Measurements from ENCODE around the gene PYDC1.

Gene PYDC1

DNA sequence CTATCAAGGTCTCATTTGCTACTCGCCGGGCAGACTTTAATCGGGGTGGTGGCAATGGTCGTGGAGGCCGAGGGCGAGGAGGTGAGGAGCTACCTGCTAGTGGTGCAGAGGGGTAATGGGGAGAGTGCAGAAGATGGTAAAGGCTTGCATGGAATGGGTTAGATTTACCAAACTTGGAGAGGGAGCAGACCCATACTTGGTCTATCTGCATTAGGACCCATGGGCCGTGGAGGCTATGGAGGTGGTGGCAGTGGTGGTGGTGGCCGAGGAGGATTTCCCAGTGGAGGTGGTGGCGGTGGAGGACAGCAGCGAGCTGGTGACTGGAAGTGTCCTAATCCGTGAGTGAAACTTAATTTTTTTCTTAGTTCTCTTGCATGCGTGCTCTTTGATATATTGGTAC lies 26.9 kb downstream of the PYDC1 start:
- Histone ChIP-seq H2AFZ (ENCODE audit: low read depth, low read length) (no peak overlapping the region), H3K27ac (ENCODE audit: low read length) (no peak overlapping the region), H3K9me3 (ENCODE audit: insufficient read depth, low read length) (no peaks in the 10 kb centered on the region), H3K79me2 (ENCODE audit: low read length) (peaks cover 79% of the 10 kb centered on the region), H3K4me2 (ENCODE audit: low read length) (no peak overlapping the region), H3K36me3 (replicated peaks; ENCODE audit: low read depth, low read length) (peaks cover 99% of the 10 kb centered on the region), H3K4me1 (ENCODE audit: low read length) (0 out of 2 replicates have a peak, but pooled peaks cover 2% of the 10 kb centered on the region), H3K9ac (ENCODE audit: low read length) (no peak overlapping the region), H4K20me1 (ENCODE audit: insufficient read depth, low read length) (peaks cover 97% of the 10 kb centered on the region), H3K4me3 (ENCODE audit: low read length) (no peak overlapping the region), H3K27me3 (ENCODE audit: low read depth, low read length) (no peaks in the 10 kb centered on the region)
- TF ChIP-seq EZH2phosphoT487 (IDR thresholded peaks at IDR 0.05; ENCODE audit: low read depth), result no peak
- TF ChIP-seq, protein P1, sequence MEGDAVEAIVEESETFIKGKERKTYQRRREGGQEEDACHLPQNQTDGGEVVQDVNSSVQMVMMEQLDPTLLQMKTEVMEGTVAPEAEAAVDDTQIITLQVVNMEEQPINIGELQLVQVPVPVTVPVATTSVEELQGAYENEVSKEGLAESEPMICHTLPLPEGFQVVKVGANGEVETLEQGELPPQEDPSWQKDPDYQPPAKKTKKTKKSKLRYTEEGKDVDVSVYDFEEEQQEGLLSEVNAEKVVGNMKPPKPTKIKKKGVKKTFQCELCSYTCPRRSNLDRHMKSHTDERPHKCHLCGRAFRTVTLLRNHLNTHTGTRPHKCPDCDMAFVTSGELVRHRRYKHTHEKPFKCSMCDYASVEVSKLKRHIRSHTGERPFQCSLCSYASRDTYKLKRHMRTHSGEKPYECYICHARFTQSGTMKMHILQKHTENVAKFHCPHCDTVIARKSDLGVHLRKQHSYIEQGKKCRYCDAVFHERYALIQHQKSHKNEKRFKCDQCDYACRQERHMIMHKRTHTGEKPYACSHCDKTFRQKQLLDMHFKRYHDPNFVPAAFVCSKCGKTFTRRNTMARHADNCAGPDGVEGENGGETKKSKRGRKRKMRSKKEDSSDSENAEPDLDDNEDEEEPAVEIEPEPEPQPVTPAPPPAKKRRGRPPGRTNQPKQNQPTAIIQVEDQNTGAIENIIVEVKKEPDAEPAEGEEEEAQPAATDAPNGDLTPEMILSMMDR (IDR thresholded peaks at IDR 0.05; ENCODE audit: low read depth, low read length), result no peak

DNA sequence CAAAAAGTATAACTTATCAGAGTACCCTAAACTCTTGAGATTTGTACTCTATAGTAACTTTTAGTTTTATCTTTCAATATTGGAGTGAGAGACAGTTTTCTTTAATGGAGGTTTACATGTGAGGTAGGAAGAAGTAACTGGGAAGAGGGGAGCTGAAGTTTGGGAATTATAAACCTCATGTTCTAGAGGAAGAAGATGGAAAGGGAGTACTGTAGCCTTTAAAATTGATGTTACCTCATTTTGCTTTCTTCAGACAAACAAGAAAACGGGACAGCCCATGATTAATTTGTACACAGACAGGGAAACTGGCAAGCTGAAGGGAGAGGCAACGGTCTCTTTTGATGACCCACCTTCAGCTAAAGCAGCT lies 27.5 kb downstream of the PYDC1 start:
- Histone ChIP-seq H3K4me3 (ENCODE audit: low read length) (no peak overlapping the region), H3K9ac (ENCODE audit: low read length) (no peak overlapping the region), H3K36me3 (replicated peaks; ENCODE audit: low read depth, low read length) (peaks cover 98% of the 10 kb centered on the region), H3K4me2 (ENCODE audit: low read length) (no peak overlapping the region), H2AFZ (ENCODE audit: low read depth, low read length) (no peak overlapping the region), H3K4me1 (ENCODE audit: low read length) (0 out of 2 replicates have a peak, but pooled peaks cover 2% of the 10 kb centered on the region), H3K79me2 (ENCODE audit: low read length) (peaks cover 82% of the 10 kb centered on the region), H3K27me3 (ENCODE audit: low read depth, low read length) (no peaks in the 10 kb centered on the region), H3K9me3 (ENCODE audit: insufficient read depth, low read length) (no peaks in the 10 kb centered on the region), H4K20me1 (ENCODE audit: insufficient read depth, low read length) (peaks cover 97% of the 10 kb centered on the region), H3K27ac (ENCODE audit: low read length) (no peak overlapping the region)
- TF ChIP-seq, protein P1 (IDR thresholded peaks at IDR 0.05; ENCODE audit: low read depth, low read length), result no peak
- TF ChIP-seq EZH2phosphoT487 (IDR thresholded peaks at IDR 0.05; ENCODE audit: low read depth), result no peak

DNA sequence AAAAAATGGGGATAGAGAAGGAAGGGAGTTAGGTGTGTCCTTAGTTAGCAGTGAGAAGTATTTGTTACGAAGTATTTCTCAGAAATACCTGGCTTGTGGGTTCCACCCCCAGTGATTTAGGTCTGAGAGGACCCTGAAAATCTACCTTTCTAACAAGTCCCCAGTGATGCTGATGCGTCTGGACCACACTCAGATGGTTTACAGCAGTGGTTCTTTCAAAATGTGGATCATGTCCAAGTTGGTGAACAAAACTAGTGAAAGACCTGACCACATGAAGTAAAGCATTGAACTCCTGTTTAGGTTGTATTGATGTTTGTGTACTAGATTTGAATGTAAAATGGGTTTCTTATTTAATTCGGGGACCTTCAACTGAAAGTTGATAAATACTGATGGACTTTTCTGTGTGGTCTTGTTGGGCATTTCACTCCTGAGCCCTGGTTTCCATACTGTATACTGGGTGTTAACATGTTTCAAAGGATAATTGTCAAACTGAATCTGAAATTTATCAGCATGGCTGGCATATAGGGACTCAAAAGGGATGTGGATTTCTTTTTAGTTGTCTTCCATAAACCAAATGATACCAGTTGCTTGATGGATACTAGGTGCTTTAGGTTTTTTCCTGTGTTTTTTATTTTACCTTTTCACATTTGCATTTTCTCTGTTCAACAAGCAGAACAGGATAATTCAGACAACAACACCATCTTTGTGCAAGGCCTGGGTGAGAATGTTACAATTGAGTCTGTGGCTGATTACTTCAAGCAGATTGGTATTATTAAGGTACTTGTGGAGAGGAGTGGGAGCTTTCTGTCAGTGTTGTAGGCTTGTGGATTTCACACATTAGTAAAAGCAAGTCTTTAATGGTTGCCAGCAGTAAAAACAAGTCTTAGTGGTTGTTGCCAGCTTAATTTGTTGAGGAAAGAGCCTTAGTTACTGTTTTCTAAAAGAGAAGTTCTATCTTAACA lies 28.2 kb downstream of the PYDC1 start:
- no peak overlapping the region for H3K27ac ChIP-seq (ENCODE audit: low read length)
- H3K9me3 ChIP-seq (ENCODE audit: insufficient read depth, low read length), result no peaks in the 10 kb centered on the region
- no peak overlapping the region for H3K4me2 ChIP-seq (ENCODE audit: low read length)
- no peak overlapping the region for H3K4me3 ChIP-seq (ENCODE audit: low read length)
- H3K4me1 ChIP-seq (ENCODE audit: low read length), result 0 out of 2 replicates have a peak, but pooled peaks cover 2% of the 10 kb centered on the region
- peaks cover 96% of the 10 kb centered on the region for H4K20me1 ChIP-seq (ENCODE audit: insufficient read depth, low read length)
- no peak for TF ChIP-seq EZH2phosphoT487 (IDR thresholded peaks at IDR 0.05; ENCODE audit: low read depth)
- TF ChIP-seq, protein P1 (IDR thresholded peaks at IDR 0.05; ENCODE audit: low read depth, low read length), result no peak
- no peaks in the 10 kb centered on the region for H3K27me3 ChIP-seq (ENCODE audit: low read depth, low read length)
- peaks cover 96% of the 10 kb centered on the region for H3K36me3 ChIP-seq (replicated peaks; ENCODE audit: low read depth, low read length)
- no peak overlapping the region for H2AFZ ChIP-seq (ENCODE audit: low read depth, low read length)
- peaks cover 88% of the 10 kb centered on the region for H3K79me2 ChIP-seq (ENCODE audit: low read length)
- H3K9ac ChIP-seq (ENCODE audit: low read length), result no peak overlapping the region

DNA sequence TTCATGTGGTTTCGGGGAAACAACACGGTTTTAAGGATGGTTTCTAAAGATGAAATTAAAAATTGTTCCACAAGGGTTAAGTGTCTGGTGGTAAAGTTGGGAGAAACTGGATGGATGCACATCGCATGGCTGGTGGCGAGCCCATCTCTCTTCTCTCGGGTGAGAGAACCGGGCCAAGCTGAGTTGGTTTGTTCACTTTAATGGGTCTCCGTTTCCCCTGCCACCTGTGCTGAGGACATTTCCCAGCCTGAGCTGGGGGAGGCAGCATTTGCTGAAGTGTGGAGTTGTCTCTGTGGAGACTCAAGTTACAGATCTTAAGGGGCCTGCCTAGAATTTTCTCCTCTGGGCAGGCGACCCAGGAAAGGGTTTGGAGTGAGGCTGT lies 29.1 kb downstream of the PYDC1 start:
- no peak overlapping the region for H3K27ac ChIP-seq (ENCODE audit: low read length)
- no peaks in the 10 kb centered on the region for H3K27me3 ChIP-seq (ENCODE audit: low read depth, low read length)
- H3K4me1 ChIP-seq (ENCODE audit: low read length), result peaks cover 5% of the 10 kb centered on the region; the same call in 1 of the 2 replicates
- no peaks in the 10 kb centered on the region for H3K9me3 ChIP-seq (ENCODE audit: insufficient read depth, low read length)
- no peak overlapping the region for H2AFZ ChIP-seq (ENCODE audit: low read depth, low read length)
- H3K36me3 ChIP-seq (replicated peaks; ENCODE audit: low read depth, low read length), result peaks cover 96% of the 10 kb centered on the region
- H4K20me1 ChIP-seq (ENCODE audit: insufficient read depth, low read length), result peaks cover 96% of the 10 kb centered on the region
- peaks cover 91% of the 10 kb centered on the region for H3K79me2 ChIP-seq (ENCODE audit: low read length)
- no peak overlapping the region for H3K4me3 ChIP-seq (ENCODE audit: low read length)
- H3K4me2 ChIP-seq (ENCODE audit: low read length), result no peak overlapping the region
- no peak overlapping the region for H3K9ac ChIP-seq (ENCODE audit: low read length)
- TF ChIP-seq, protein P1 (IDR thresholded peaks at IDR 0.05; ENCODE audit: low read depth, low read length), result no peak
- TF ChIP-seq EZH2phosphoT487 (IDR thresholded peaks at IDR 0.05; ENCODE audit: low read depth), result no peak
